Neural cell (in vitro differentiated cells): ENCODE measurements around the gene LYPD4. TPM values are rescaled to one million over a fixed set of nuclear protein-coding genes. Genes with fewer than 3 reads are reported as not detected.

Experiments
- H2AFZ ChIP-seq: fragments of 200-600, 300-800 bp; sonication (generic), shearing (Covaris generic); 2 replicates; pipeline ENCODE4 v1.6.0; 2014; ENCODE audit warnings: low read depth, mild to moderate bottlenecking, antibody characterized with exemption, low read length, moderate library complexity
- H3F3A ChIP-seq: fragments of 200-600 bp; shearing (Covaris generic); 2 replicates; pipeline ENCODE4 v1.6.1; 2016; ENCODE audit warnings: mild to moderate bottlenecking, moderate library complexity, mixed read lengths, antibody characterized with exemption, low read length; ENCODE audit not compliant: insufficient read depth, poor library complexity, severe bottlenecking
- H3K27ac ChIP-seq: fragments of 200-600, 300-800 bp; sonication (generic), shearing (Covaris generic); 2 replicates; pipeline ENCODE4 v1.5.1; 2014; ENCODE audit warnings: mild to moderate bottlenecking, low read length, moderate library complexity
- H3K27me3 ChIP-seq: fragments of 300-800, 200-600 bp; sonication (generic), shearing (Covaris generic); 2 replicates; pipeline ENCODE4 v1.6.0; 2014; ENCODE audit warnings: mild to moderate bottlenecking, low read depth, low read length, moderate library complexity; ENCODE audit not compliant: insufficient read depth
- H3K36me3 ChIP-seq: fragments of 300-800, 200-600 bp; sonication (generic), shearing (Covaris generic); 2 replicates; pipeline ENCODE4 v1.5.1; 2014; ENCODE audit warnings: mild to moderate bottlenecking, antibody characterized with exemption, low read length, moderate library complexity; ENCODE audit not compliant: insufficient read depth
- H3K4me2 ChIP-seq: fragments of 300-800, 200-600 bp; sonication (generic), shearing (Covaris generic); 2 replicates; pipeline ENCODE4 v1.6.0; 2014; ENCODE audit warnings: mild to moderate bottlenecking, low read length
- H3K4me3 ChIP-seq: fragments of 300-800, 200-600 bp; sonication (generic), shearing (Covaris generic); 2 replicates; pipeline ENCODE4 v1.5.1; 2014; ENCODE audit warnings: mild to moderate bottlenecking, low read length, moderate library complexity
- H3K79me2 ChIP-seq: fragments of 200-600 bp; shearing (Covaris generic); replicated peaks from 2 replicates; pipeline ENCODE4 v1.6.0; 2014; ENCODE audit warnings: mild to moderate bottlenecking, low read length, moderate library complexity; ENCODE audit not compliant: insufficient read depth
- H3K9ac ChIP-seq: fragments of 300-800, 200-600 bp; sonication (generic), shearing (Covaris generic); 2 replicates; pipeline ENCODE4 v1.6.1; 2016; ENCODE audit warnings: mild to moderate bottlenecking, low read length, mixed read lengths
- H3K9me2 ChIP-seq: fragments of 200-600 bp; shearing (Covaris generic); 2 replicates; pipeline ENCODE4 v1.6.1; 2016; ENCODE audit warnings: mild to moderate bottlenecking, low read length, mixed read lengths; ENCODE audit not compliant: insufficient read depth
- H3K9me3 ChIP-seq: fragments of 200-600, 300-800 bp; sonication (generic), shearing (Covaris generic); 2 replicates; pipeline ENCODE4 v1.6.1; 2016; ENCODE audit warnings: mild to moderate bottlenecking, mixed run types, low read length, moderate library complexity, mixed read lengths
- H4K20me1 ChIP-seq: fragments of 200-600 bp; shearing (Covaris generic); 2 replicates; pipeline ENCODE4 v1.6.1; 2016; ENCODE audit warnings: mild to moderate bottlenecking, mixed run types; ENCODE audit not compliant: insufficient read depth
- EP300 ChIP-seq: fragments of 450-650 bp; conservative IDR thresholded peaks from 2 replicates; pipeline ENCODE4 v1.6.1; 2014; ENCODE audit warnings: antibody characterized with exemption, mild to moderate bottlenecking, moderate library complexity; ENCODE audit not compliant: poor library complexity, severe bottlenecking
- EZH2 ChIP-seq: fragments of 200-600, 300-800 bp; shearing (Covaris generic), sonication (generic); IDR thresholded peaks from 2 replicates; pipeline ENCODE4 v1.6.1; 2014; ENCODE audit warnings: antibody characterized with exemption, low read length, borderline replicate concordance, mild to moderate bottlenecking; ENCODE audit not compliant: insufficient read depth, poor library complexity, severe bottlenecking
- MXI1 ChIP-seq: fragments of 450-650 bp; conservative IDR thresholded peaks from 2 replicates; pipeline ENCODE4 v1.6.1; 2014; ENCODE audit warnings: antibody characterized with exemption, mild to moderate bottlenecking; ENCODE audit not compliant: poor library complexity, severe bottlenecking
- POLR2AphosphoS5 ChIP-seq: IDR thresholded peaks from 2 replicates; pipeline ENCODE4 v1.6.1; 2012
- RAD21 ChIP-seq: fragments of 450-650 bp; conservative IDR thresholded peaks from 2 replicates; pipeline ENCODE4 v1.6.1; 2014; ENCODE audit warnings: antibody characterized with exemption, mild to moderate bottlenecking, moderate library complexity
- SMC3 ChIP-seq: fragments of 450-650 bp; conservative IDR thresholded peaks from 2 replicates; pipeline ENCODE4 v1.6.1; 2014; ENCODE audit warnings: antibody characterized with exemption, mild to moderate bottlenecking, moderate library complexity; ENCODE audit not compliant: poor library complexity
- TAF1 ChIP-seq: IDR thresholded peaks from 2 replicates; pipeline ENCODE4 v1.6.1; 2012; ENCODE audit warnings: low read depth
- polyA plus RNA-seq: library from polyadenylated mRNA; depleted of rRNA; stranded (reverse); fragments of >200 nt; gene quantifications from 2 replicates; pipeline ENCODE4 v1.2.3, GENCODE V29; 2014
- TF ChIP-seq, protein P1 (sequence below): fragments of 450-650 bp; IDR thresholded peaks from 2 replicates; pipeline ENCODE4 v1.5.1; 2014; ENCODE audit warnings: antibody characterized with exemption, mild to moderate bottlenecking, moderate library complexity; ENCODE audit not compliant: poor library complexity, severe bottlenecking
- TF ChIP-seq, protein P2 (sequence below): IDR thresholded peaks from 2 replicates; pipeline ENCODE4 v1.6.1; 2012; ENCODE audit warnings: borderline replicate concordance

The LYPD4 gene
- polyA plus RNA-seq, 1 donor from 2014 or later: not detected

DNA sequence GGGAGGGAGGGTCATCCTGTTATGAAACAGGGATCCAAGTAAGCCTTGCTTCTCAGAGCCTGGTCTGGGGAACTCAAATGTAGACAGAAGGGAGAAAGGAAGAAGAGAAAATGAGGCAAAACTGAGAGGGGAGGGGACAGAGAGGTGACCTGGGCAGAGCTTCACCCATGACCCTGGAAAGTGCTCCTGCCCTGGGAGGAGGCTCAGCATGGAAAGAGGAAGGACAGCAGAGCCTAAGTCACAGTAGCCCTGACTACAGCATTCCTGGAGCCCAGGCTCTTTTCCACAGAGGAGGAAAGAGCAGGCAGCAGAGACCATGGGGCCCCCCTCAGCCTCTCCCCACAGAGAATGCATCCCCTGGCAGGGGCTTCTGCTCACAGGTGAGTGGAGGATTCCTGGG lies 48.1 kb downstream of the LYPD4 start, which contains the start of gene CEACAM3 (continued):
- no peak for TF ChIP-seq MXI1
- TF ChIP-seq RAD21: no peak

DNA sequence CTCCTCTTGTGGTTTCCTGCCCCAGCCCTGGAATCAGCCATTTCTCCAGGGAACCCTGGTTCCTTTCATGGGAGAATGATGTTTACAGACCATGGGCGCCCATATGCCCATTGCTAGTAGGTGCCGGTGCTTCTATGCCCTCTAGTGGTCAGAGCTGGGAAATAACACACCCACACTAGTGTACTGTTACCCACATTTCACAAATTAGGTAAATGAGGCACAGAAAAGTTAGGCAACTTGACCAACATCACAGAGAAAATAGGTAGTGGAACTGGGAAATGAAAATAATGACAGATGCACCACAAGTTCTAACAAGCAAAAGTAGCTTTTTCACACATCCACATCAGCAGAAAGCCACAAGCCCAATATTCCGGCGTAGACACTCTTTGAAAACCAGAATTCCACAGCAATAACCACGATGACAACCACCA lies 49.4 kb downstream of the LYPD4 start:
- H3K9me3 ChIP-seq: no peaks in the 10 kb centered on the region
- H3K9ac ChIP-seq: no peak overlapping the region
- no peak overlapping the region for H3K4me3 ChIP-seq
- no peaks in the 10 kb centered on the region for H3K36me3 ChIP-seq
- no peaks in the 10 kb centered on the region for H3K27me3 ChIP-seq
- TF ChIP-seq, protein P1, sequence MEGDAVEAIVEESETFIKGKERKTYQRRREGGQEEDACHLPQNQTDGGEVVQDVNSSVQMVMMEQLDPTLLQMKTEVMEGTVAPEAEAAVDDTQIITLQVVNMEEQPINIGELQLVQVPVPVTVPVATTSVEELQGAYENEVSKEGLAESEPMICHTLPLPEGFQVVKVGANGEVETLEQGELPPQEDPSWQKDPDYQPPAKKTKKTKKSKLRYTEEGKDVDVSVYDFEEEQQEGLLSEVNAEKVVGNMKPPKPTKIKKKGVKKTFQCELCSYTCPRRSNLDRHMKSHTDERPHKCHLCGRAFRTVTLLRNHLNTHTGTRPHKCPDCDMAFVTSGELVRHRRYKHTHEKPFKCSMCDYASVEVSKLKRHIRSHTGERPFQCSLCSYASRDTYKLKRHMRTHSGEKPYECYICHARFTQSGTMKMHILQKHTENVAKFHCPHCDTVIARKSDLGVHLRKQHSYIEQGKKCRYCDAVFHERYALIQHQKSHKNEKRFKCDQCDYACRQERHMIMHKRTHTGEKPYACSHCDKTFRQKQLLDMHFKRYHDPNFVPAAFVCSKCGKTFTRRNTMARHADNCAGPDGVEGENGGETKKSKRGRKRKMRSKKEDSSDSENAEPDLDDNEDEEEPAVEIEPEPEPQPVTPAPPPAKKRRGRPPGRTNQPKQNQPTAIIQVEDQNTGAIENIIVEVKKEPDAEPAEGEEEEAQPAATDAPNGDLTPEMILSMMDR: peak; percentile 67
- no peak for TF ChIP-seq RAD21
- H2AFZ ChIP-seq: no peak overlapping the region
- no peaks in the 10 kb centered on the region for H4K20me1 ChIP-seq
- H3K9me2 ChIP-seq: no peaks in the 10 kb centered on the region
- H3K79me2 ChIP-seq: no peaks in the 10 kb centered on the region
- H3F3A ChIP-seq: no peaks in the 10 kb centered on the region
- no peak overlapping the region for H3K4me2 ChIP-seq
- H3K27ac ChIP-seq: no peak overlapping the region

DNA sequence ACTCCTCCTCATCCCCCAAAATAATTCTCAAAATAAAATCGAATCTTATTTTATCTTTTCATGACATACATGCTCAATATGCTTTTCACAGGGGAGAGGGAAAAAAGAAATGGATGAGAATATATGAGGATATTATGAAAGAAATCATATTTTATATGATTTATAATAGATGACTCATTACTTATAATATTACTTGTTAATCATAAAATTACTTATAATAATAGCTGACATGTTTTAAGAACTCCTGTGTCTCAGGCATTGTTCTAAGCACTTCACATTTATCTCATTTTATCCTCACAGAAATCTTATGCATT lies 51.1 kb downstream of the LYPD4 start:
- Histone ChIP-seq H3K9me3 (no peaks in the 10 kb centered on the region), H3K27ac (no peak overlapping the region), H3K9ac (no peak overlapping the region), H4K20me1 (no peaks in the 10 kb centered on the region), H3K9me2 (no peaks in the 10 kb centered on the region), H2AFZ (no peak overlapping the region), H3K36me3 (no peaks in the 10 kb centered on the region), H3K79me2 (no peaks in the 10 kb centered on the region), H3K4me3 (no peak overlapping the region), H3K4me2 (no peak overlapping the region), H3F3A (no peaks in the 10 kb centered on the region), H3K27me3 (no peaks in the 10 kb centered on the region)
- no peak for TF ChIP-seq SMC3
- TF ChIP-seq POLR2AphosphoS5: no peak
- TF ChIP-seq RAD21: no peak
- no peak for TF ChIP-seq EP300
- no peak for TF ChIP-seq MXI1
- no peak for TF ChIP-seq TAF1
- TF ChIP-seq, protein P1: no peak
- TF ChIP-seq, protein P2, sequence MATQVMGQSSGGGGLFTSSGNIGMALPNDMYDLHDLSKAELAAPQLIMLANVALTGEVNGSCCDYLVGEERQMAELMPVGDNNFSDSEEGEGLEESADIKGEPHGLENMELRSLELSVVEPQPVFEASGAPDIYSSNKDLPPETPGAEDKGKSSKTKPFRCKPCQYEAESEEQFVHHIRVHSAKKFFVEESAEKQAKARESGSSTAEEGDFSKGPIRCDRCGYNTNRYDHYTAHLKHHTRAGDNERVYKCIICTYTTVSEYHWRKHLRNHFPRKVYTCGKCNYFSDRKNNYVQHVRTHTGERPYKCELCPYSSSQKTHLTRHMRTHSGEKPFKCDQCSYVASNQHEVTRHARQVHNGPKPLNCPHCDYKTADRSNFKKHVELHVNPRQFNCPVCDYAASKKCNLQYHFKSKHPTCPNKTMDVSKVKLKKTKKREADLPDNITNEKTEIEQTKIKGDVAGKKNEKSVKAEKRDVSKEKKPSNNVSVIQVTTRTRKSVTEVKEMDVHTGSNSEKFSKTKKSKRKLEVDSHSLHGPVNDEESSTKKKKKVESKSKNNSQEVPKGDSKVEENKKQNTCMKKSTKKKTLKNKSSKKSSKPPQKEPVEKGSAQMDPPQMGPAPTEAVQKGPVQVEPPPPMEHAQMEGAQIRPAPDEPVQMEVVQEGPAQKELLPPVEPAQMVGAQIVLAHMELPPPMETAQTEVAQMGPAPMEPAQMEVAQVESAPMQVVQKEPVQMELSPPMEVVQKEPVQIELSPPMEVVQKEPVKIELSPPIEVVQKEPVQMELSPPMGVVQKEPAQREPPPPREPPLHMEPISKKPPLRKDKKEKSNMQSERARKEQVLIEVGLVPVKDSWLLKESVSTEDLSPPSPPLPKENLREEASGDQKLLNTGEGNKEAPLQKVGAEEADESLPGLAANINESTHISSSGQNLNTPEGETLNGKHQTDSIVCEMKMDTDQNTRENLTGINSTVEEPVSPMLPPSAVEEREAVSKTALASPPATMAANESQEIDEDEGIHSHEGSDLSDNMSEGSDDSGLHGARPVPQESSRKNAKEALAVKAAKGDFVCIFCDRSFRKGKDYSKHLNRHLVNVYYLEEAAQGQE: no peak
- no peak for TF ChIP-seq EZH2
